SU-DHL-6 (cell line): Measurements from ENCODE around the gene SMC6.

Experiments used
- H2AFZ ChIP-seq: fragments of 200-600 bp; sonication (generic); 2 replicates; pipeline ENCODE4 v1.6.1; 2014; ENCODE audit warnings: low read depth, mild to moderate bottlenecking, moderate library complexity, mixed read lengths, antibody characterized with exemption, low read length; ENCODE audit not compliant: severe bottlenecking
- H3F3A ChIP-seq: fragments of 200-600 bp; shearing (Covaris generic); 2 replicates; pipeline ENCODE4 v1.6.0; 2016; ENCODE audit warnings: antibody characterized with exemption, mild to moderate bottlenecking; ENCODE audit not compliant: insufficient read depth
- H3K27ac ChIP-seq: fragments of 200-600 bp; sonication (generic); 2 replicates; pipeline ENCODE4 v1.5.1; 2016; ENCODE audit warnings: low read depth, mild to moderate bottlenecking, low read length, moderate library complexity, mixed read lengths
- H3K27me3 ChIP-seq: fragments of 200-600 bp; sonication (generic), shearing (Covaris generic); 2 replicates; pipeline ENCODE4 v1.6.0; 2014; ENCODE audit warnings: mild to moderate bottlenecking, low read length
- H3K36me3 ChIP-seq: fragments of 200-600 bp; sonication (generic); 2 replicates; pipeline ENCODE4 v1.6.1; 2014; ENCODE audit warnings: mild to moderate bottlenecking, low read length, mixed read lengths
- H3K4me2 ChIP-seq: fragments of 300-600, 200-600 bp; shearing (Covaris generic), sonication (generic); 2 replicates; pipeline ENCODE4 v1.6.0; 2014; ENCODE audit warnings: low read length, low read depth, mild to moderate bottlenecking; ENCODE audit not compliant: poor library complexity, severe bottlenecking
- H3K4me3 ChIP-seq: fragments of 200-600 bp; sonication (generic); 2 replicates; pipeline ENCODE4 v1.5.1; 2014; ENCODE audit warnings: antibody characterized with exemption, low read length, mild to moderate bottlenecking, mixed read lengths; ENCODE audit not compliant: insufficient read depth, poor library complexity, severe bottlenecking
- H3K79me2 ChIP-seq: fragments of 200-600 bp; sonication (generic); 2 replicates; pipeline ENCODE4 v1.6.1; 2014; ENCODE audit warnings: mild to moderate bottlenecking, low read length, moderate library complexity; ENCODE audit not compliant: insufficient read depth
- H3K9ac ChIP-seq: fragments of 200-600 bp; sonication (generic); 2 replicates; pipeline ENCODE4 v1.7.0; 2014; ENCODE audit warnings: mild to moderate bottlenecking, low read length
- H3K9me2 ChIP-seq: fragments of 200-600 bp; sonication (generic); replicated peaks from 2 replicates; pipeline ENCODE4 v1.6.1; 2014; ENCODE audit warnings: low read length; ENCODE audit not compliant: insufficient read depth
- H3K9me3 ChIP-seq: fragments of 200-600 bp; sonication (generic); 2 replicates; pipeline ENCODE4 v1.6.1; 2014; ENCODE audit warnings: low read length, mixed read lengths; ENCODE audit not compliant: insufficient read depth
- H4K20me1 ChIP-seq: fragments of 200-600 bp; sonication (generic); 2 replicates; pipeline ENCODE4 v1.6.1; 2014; ENCODE audit warnings: low read depth, mild to moderate bottlenecking, antibody characterized with exemption, low read length, moderate library complexity, mixed read lengths
- EZH2phosphoT487 ChIP-seq: fragments of 200-600 bp; sonication (generic), shearing (Covaris generic); conservative IDR thresholded peaks from 2 replicates; pipeline ENCODE4 v1.6.1; 2018; ENCODE audit warnings: mild to moderate bottlenecking, antibody characterized with exemption, low read length, moderate library complexity, mixed read lengths
- TF ChIP-seq, protein P1 (sequence below): fragments of 200-600 bp; sonication (generic); IDR thresholded peaks from one replicate; pipeline ENCODE4 v1.5.1; 2017; ENCODE audit warnings: antibody characterized with exemption, mild to moderate bottlenecking, low read length, moderate library complexity; ENCODE audit not compliant: insufficient read depth, poor library complexity, severe bottlenecking

The SMC6 gene

GRCh38 chr2:17793803-17794354 is 40.3 kb upstream of the SMC6 start:
- H3K9me3 ChIP-seq, result no peaks in the 10 kb centered on the region
- TF ChIP-seq, protein P1, sequence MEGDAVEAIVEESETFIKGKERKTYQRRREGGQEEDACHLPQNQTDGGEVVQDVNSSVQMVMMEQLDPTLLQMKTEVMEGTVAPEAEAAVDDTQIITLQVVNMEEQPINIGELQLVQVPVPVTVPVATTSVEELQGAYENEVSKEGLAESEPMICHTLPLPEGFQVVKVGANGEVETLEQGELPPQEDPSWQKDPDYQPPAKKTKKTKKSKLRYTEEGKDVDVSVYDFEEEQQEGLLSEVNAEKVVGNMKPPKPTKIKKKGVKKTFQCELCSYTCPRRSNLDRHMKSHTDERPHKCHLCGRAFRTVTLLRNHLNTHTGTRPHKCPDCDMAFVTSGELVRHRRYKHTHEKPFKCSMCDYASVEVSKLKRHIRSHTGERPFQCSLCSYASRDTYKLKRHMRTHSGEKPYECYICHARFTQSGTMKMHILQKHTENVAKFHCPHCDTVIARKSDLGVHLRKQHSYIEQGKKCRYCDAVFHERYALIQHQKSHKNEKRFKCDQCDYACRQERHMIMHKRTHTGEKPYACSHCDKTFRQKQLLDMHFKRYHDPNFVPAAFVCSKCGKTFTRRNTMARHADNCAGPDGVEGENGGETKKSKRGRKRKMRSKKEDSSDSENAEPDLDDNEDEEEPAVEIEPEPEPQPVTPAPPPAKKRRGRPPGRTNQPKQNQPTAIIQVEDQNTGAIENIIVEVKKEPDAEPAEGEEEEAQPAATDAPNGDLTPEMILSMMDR, result no peak
- TF ChIP-seq EZH2phosphoT487, result no peak
- H3K9ac ChIP-seq, result no peak overlapping the region
- no peaks in the 10 kb centered on the region for H3K27me3 ChIP-seq
- H3K4me3 ChIP-seq, result no peak overlapping the region
- no peak overlapping the region for H3K4me2 ChIP-seq
- H2AFZ ChIP-seq, result no peak overlapping the region
- no peaks in the 10 kb centered on the region for H3K79me2 ChIP-seq
- H3F3A ChIP-seq, result no peaks in the 10 kb centered on the region
- H3K9me2 ChIP-seq, result no peaks in the 10 kb centered on the region
- H4K20me1 ChIP-seq, result no peaks in the 10 kb centered on the region
- H3K36me3 ChIP-seq, result no peaks in the 10 kb centered on the region
- no peak overlapping the region for H3K27ac ChIP-seq

- no peak overlapping the region for H2AFZ ChIP-seq
- H3K27ac ChIP-seq, result no peak overlapping the region
- no peak overlapping the region for H3K4me3 ChIP-seq
- no peaks in the 10 kb centered on the region for H3K9me3 ChIP-seq
- H3K4me2 ChIP-seq, result no peak overlapping the region
- H3K27me3 ChIP-seq, result no peaks in the 10 kb centered on the region
- TF ChIP-seq EZH2phosphoT487, result no peak
- TF ChIP-seq, protein P1, result no peak
- no peaks in the 10 kb centered on the region for H3F3A ChIP-seq
- H3K9ac ChIP-seq, result no peak overlapping the region
- no peaks in the 10 kb centered on the region for H3K9me2 ChIP-seq
- no peaks in the 10 kb centered on the region for H3K36me3 ChIP-seq
- no peaks in the 10 kb centered on the region for H3K79me2 ChIP-seq
- H4K20me1 ChIP-seq, result no peaks in the 10 kb centered on the region
Observed at GRCh38 chr2:17793296-17793695, 39.7 kb upstream of the SMC6 start.

- Histone ChIP-seq H3K4me3 (no peak overlapping the region), H3K9ac (no peak overlapping the region), H3K27me3 (no peaks in the 10 kb centered on the region), H3F3A (no peaks in the 10 kb centered on the region), H4K20me1 (no peaks in the 10 kb centered on the region), H3K9me3 (no peaks in the 10 kb centered on the region), H2AFZ (no peak overlapping the region), H3K9me2 (no peaks in the 10 kb centered on the region), H3K4me2 (no peak overlapping the region), H3K36me3 (no peaks in the 10 kb centered on the region), H3K79me2 (no peaks in the 10 kb centered on the region), H3K27ac (no peak overlapping the region)
- no peak for TF ChIP-seq EZH2phosphoT487
- TF ChIP-seq, protein P1, result no peak
Observed at GRCh38 chr2:17792515-17792914, 38.9 kb upstream of the SMC6 start.
